Measurements from ENCODE around the gene UBAC1.
"Not testable (repeated sequence)": the region's sequence is repeated elsewhere in the genome, so short reads cannot be mapped to it uniquely, and the experiment has no call there.

The UBAC1 gene

GRCh38 chr9:135896205-135896604 is 65.0 kb downstream of the UBAC1 start:
- no peak for DNase-seq

- no peak for DNase-seq
Observed at GRCh38 chr9:135895202-135895848, 65.8 kb downstream of the UBAC1 start.

GRCh38 chr9:135893104-135893503 is 68.1 kb downstream of the UBAC1 start:
- DNase-seq: no peak

- DNase-seq: not testable (repeated sequence)
Observed at GRCh38 chr9:135892327-135892726, 68.8 kb downstream of the UBAC1 start.

- no peak for DNase-seq
Observed at GRCh38 chr9:135891027-135891631, 70.0 kb downstream of the UBAC1 start.

- DNase-seq: no peak
Observed at GRCh38 chr9:135890190-135891026, 70.8 kb downstream of the UBAC1 start.

GRCh38 chr9:135889564-135890189 is 71.5 kb downstream of the UBAC1 start:
- no peak for DNase-seq

GRCh38 chr9:135888766-135889394 is 72.3 kb downstream of the UBAC1 start:
- DNase-seq: no peak

- DNase-seq: no peak
Observed at GRCh38 chr9:135888126-135888765, 72.9 kb downstream of the UBAC1 start.

- no peak for DNase-seq
Observed at GRCh38 chr9:135887585-135888050, 73.6 kb downstream of the UBAC1 start.

GRCh38 chr9:135887021-135887507 is 74.1 kb downstream of the UBAC1 start:
- peak; percentile 58 for DNase-seq

- DNase-seq: no peak
Observed at GRCh38 chr9:135886147-135886981, 74.8 kb downstream of the UBAC1 start.

- peak; percentile 74 for DNase-seq
Observed at GRCh38 chr9:135885100-135885853, 75.9 kb downstream of the UBAC1 start.

- peak; percentile 48 for DNase-seq
Observed at GRCh38 chr9:135884328-135885035, 76.7 kb downstream of the UBAC1 start.

GRCh38 chr9:135883410-135884089 is 77.6 kb downstream of the UBAC1 start:
- DNase-seq: no peak

All from EL (cell line).